ENCODE measurements around the gene NKAPD1. TPM values are rescaled to one million over a fixed set of nuclear protein-coding genes. Genes with fewer than 3 reads are reported as not detected.

Gene NKAPD1
- total RNA-seq, 1 donor from 2014 or later, result 22.3 TPM

GRCh38 chr11:112121981-112122615, 48.0 kb downstream of the NKAPD1 start:
- Mint-ChIP-seq H3K27ac (ENCODE audit: unreplicated experiment) (no peak overlapping the region), H3K9me3 (ENCODE audit: unreplicated experiment) (no peaks in the 10 kb centered on the region), H3K36me3 (ENCODE audit: unreplicated experiment) (peaks cover 6% of the 10 kb centered on the region), H3K27me3 (ENCODE audit: unreplicated experiment) (no peaks in the 10 kb centered on the region), H3K4me3 (ENCODE audit: unreplicated experiment) (no peak overlapping the region), H3K4me1 (ENCODE audit: low read depth, unreplicated experiment) (no peaks in the 10 kb centered on the region)
- no peak for DNase-seq
- no peak for TF ChIP-seq CTCF (IDR thresholded peaks at IDR 0.05; ENCODE audit: partially characterized antibody, unreplicated experiment)

- no peaks in the 10 kb centered on the region for H3K4me1 Mint-ChIP-seq (ENCODE audit: low read depth, unreplicated experiment)
- no peaks in the 10 kb centered on the region for H3K9me3 Mint-ChIP-seq (ENCODE audit: unreplicated experiment)
- peaks cover 5% of the 10 kb centered on the region for H3K36me3 Mint-ChIP-seq (ENCODE audit: unreplicated experiment)
- no peak overlapping the region for H3K27ac Mint-ChIP-seq (ENCODE audit: unreplicated experiment)
- H3K4me3 Mint-ChIP-seq (ENCODE audit: unreplicated experiment), result no peak overlapping the region
- no peak for DNase-seq
- no peaks in the 10 kb centered on the region for H3K27me3 Mint-ChIP-seq (ENCODE audit: unreplicated experiment)
- TF ChIP-seq CTCF (IDR thresholded peaks at IDR 0.05; ENCODE audit: partially characterized antibody, unreplicated experiment), result no peak
Observed at GRCh38 chr11:112123129-112123528, 49.0 kb downstream of the NKAPD1 start.

- no peaks in the 10 kb centered on the region for H3K9me3 Mint-ChIP-seq (ENCODE audit: unreplicated experiment)
- no peak for DNase-seq
- no peak overlapping the region for H3K27ac Mint-ChIP-seq (ENCODE audit: unreplicated experiment)
- TF ChIP-seq CTCF (IDR thresholded peaks at IDR 0.05; ENCODE audit: partially characterized antibody, unreplicated experiment), result no peak
- no peaks in the 10 kb centered on the region for H3K36me3 Mint-ChIP-seq (ENCODE audit: unreplicated experiment)
- no peaks in the 10 kb centered on the region for H3K4me1 Mint-ChIP-seq (ENCODE audit: low read depth, unreplicated experiment)
- no peak overlapping the region for H3K4me3 Mint-ChIP-seq (ENCODE audit: unreplicated experiment)
- no peaks in the 10 kb centered on the region for H3K27me3 Mint-ChIP-seq (ENCODE audit: unreplicated experiment)
Observed at GRCh38 chr11:112127056-112127455, 53.0 kb downstream of the NKAPD1 start.

GRCh38 chr11:112128483-112129121, 54.5 kb downstream of the NKAPD1 start:
- Mint-ChIP-seq H3K36me3 (ENCODE audit: unreplicated experiment) (no peaks in the 10 kb centered on the region), H3K27ac (ENCODE audit: unreplicated experiment) (no peak overlapping the region)

More at GRCh38 chr11:112128483-112129121, 54.5 kb downstream of the NKAPD1 start:
- no peak for TF ChIP-seq CTCF (IDR thresholded peaks at IDR 0.05; ENCODE audit: partially characterized antibody, unreplicated experiment)
- no peaks in the 10 kb centered on the region for H3K9me3 Mint-ChIP-seq (ENCODE audit: unreplicated experiment)
- no peak overlapping the region for H3K4me3 Mint-ChIP-seq (ENCODE audit: unreplicated experiment)
- no peak for DNase-seq
- H3K4me1 Mint-ChIP-seq (ENCODE audit: low read depth, unreplicated experiment), result no peaks in the 10 kb centered on the region
- H3K27me3 Mint-ChIP-seq (ENCODE audit: unreplicated experiment), result no peaks in the 10 kb centered on the region
